Stimulated activated CD8-positive, alpha-beta memory T cell treated with anti-CD3 and anti-CD28 coated beads, Interleukin-12 subunit alpha, Interleukin-12 subunit beta, amount 100 ng/mL, for 24 hours (primary cell): Measurements from ENCODE around the gene PTTG1.
A peak's percentile ranks its signal among the peaks of the same experiment; 100 is the strongest.

Experiments used
- DNase-seq: peaks from one replicate; pipeline ENCODE4 v3.0.0-alpha.2; 2020; ENCODE audit errors: extremely low read depth

The PTTG1 gene

GRCh38 chr5:160453751-160454150 is 32.1 kb downstream of the PTTG1 start:
- no peak for DNase-seq

GRCh38 chr5:160455600-160455999 is 33.9 kb downstream of the PTTG1 start:
- no peak for DNase-seq

DNA sequence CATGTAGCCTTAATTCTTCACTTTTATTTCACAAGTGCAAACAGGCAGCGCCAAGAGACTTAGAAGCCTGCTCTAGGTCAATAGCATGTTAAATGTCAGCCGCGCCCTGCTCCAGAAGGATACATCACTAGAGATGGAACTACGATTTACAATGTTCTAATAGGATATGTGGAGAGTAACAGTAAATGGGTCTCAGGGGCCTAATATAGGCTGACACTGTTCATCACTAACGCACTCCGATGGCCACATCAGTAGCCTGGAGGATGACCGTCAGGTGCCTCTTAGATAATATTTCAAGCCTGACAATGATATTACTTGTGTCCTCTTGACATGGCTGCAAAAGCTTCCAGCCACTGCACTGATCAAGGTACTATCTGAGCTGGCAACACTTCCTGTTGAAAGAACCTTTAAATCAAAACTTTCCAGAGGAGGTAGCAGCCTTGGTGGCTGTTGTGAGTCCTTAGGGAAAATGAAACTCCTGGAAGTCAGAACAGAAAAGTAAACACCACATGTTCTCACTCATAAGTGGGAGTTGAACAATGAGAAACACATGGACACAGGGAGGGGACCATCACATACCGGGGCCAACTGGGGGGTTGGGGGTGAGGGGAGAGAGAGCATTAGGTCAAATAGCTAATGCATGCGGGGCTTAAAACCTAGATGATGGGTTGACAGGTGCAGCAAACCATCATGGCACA is 35.0 kb downstream of the PTTG1 start:
- no peak for DNase-seq

- DNase-seq: no peak
Measured at GRCh38 chr5:160457252-160457651, 35.6 kb downstream of the PTTG1 start.

- DNase-seq: no peak
Measured at GRCh38 chr5:160458806-160459800, 37.4 kb downstream of the PTTG1 start.

- DNase-seq: no peak
Measured at GRCh38 chr5:160460377-160461049, 38.9 kb downstream of the PTTG1 start.

- no peak for DNase-seq
Measured at GRCh38 chr5:160461378-160461777, 39.7 kb downstream of the PTTG1 start.

GRCh38 chr5:160462167-160462566 is 40.5 kb downstream of the PTTG1 start:
- DNase-seq: no peak

- DNase-seq: no peak
Measured at GRCh38 chr5:160463227-160463626, 41.6 kb downstream of the PTTG1 start.

- no peak for DNase-seq
Measured at GRCh38 chr5:160463740-160464465, 42.2 kb downstream of the PTTG1 start.

DNA sequence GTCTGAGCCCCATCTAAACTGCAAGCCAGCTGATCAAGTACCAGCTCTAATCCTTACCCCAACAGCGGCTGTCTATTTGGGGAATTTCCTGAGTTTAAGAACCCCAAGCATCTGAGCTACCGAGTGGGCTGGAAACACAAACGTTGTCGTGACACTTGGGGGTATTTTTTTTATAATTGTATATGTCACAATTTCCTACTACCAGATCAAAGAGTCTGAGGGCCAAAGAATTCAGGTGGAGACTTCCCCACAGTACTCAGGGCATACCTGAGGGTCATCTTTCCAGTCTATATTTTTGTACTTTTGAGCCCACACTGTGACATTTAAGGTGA is 42.8 kb downstream of the PTTG1 start:
- DNase-seq: no peak

DNA sequence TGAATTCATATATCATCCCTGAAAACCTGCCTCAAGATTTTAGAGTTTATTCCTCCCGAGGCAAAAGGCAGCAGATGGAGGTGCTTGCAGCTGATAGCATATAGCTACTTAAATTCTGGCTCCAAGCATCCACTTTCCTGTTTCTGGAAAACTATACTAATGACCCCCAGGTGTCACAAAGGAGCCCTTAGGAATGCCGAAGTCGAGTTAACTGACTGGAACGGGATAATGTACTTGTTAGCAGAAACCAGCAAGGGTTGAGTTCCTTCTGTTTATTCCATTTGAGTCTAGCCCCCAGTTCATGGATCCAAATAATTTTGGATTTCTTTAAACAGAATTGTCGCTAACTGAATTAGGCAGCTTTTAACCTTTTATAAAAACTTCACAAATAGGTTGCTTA is 44.5 kb downstream of the PTTG1 start:
- DNase-seq: no peak

GRCh38 chr5:160466889-160467554 is 45.4 kb downstream of the PTTG1 start:
- DNase-seq: no peak

DNA sequence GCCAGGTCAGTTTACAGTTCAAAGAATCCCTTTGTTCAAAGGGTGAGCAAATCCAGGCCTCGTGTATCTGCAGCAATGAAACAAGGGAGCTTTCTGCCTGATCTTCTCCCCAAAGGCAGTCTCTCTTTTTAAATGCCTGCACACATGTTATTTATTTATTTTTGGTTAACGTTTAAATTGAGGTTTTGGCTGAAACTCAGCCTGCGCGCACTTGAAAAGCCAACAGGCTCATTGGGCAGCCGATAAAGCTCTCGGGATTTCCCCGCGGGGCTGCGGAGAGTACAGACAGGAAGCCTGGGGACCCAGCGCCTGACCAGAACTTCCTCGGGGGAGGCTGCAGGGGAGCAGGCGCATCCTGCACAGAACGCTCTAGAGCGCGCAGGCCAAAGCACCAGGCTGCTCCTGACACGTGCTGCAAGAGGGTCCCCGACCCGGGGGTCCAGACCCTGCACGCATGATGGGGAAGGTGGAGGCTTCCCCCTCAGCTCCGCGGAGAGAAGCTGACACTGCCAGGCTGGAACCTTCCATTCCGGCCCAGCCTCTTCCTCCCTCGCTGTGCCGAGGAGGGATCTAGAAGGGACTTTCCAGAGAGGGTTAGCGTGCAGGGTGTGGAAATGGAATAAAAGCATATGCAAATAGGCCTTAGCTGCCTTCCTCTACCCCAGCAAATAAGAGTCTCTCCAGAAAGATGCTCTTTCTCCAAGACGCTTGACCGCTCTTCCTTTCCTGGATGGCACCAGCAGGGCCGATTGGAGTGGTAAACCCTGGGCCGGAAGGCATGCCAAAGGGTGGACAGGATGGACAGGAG is 46.1 kb downstream of the PTTG1 start:
- peak; percentile 70 for DNase-seq

DNA sequence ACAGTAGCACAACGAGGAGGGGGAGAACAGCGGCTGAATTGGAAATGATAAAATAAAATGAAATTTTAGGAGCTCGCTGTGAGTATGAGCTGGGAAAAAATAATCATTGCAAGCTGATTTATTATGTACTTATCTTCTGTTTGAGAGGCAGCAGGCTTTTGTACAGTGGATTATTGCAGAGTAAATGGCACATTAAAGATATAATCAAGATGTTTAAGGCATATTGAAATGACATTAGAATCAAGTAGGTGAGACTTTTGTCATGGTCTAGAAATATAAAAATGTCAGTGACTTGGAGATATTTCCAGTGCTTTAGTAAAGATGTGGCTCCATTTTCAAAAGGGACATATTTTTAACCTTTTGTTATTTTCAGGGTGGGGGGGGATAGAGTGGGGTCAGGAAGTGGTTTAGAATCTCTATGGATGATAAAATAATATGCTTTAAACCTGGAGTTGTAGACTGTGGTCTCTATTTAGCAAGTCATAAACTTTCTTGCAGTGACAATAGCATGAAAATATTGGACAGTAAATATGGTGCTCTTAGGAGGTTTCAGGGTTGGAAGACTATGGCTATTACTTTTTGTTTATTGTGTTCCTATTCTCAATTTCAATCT is 46.8 kb downstream of the PTTG1 start:
- DNase-seq: no peak

DNA sequence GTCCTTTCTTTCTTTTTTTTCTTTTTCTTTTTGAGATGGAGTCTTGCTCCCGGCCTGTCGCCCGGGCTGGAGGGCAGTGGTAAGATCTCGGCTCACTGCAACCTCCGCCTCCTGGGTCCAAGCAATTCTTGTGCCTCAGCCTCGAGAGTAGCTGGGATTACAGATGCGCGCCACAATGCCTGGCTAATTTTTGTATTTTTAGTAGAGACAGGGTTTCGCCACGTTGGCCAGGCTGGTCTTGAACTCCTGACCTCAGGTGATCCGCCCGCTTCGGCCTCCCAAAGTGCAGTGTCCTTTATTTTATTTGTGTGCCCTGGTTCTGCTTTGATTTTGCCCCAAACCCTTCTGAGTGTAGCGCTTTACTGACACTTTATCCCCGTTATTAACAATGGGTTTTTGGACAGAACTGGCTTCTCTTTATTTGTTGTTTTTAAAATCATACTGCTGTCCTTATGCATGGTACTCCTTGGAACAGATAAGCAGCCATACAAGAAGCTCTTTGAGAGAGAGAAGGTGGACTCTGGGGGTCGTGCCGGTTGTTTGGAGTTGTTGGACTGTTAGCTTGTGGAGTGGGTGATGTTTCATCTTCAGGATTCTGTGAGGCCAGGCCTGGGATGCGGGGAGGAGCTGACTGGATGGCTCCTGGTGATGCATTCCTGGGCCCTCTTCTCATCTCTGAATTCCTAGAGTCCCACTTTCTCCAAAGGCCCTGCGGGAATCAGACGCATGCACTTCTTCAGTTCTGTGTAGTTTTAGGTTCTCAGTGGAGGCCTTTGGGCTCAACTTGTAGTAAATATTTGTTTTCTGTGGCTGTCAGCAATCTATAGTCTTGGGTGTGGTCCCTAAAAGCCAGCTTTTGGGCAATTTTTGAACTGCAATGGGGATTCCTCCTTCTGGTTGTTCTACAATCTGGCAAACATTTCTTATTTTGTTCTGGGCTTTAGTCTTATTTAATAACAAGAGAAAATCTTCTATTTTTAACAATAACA is 47.8 kb downstream of the PTTG1 start:
- DNase-seq: no peak

GRCh38 chr5:160470437-160471361 is 49.0 kb downstream of the PTTG1 start:
- DNase-seq: no peak

DNA sequence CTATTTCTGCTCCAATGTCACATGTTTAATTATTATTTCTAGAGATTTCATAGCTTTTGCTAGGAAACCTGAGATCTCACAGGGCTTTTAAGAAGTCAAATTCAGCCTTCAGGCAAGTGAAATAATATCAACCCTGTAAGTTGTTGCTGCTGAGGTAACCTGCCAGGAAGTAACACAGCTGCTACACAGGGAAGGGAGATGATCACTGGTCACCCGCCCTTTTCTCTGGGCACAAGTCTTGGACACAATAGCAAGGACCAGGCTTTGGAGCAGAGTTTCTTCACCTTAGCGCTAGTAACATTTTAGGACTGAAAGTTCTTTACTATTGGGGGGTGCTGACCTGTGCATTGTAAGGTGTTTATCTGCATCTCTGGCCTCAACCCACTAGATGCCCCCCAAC is 50.1 kb downstream of the PTTG1 start:
- DNase-seq: no peak
